Spleen (tissue), 11 donors: ENCODE results near the gene ACADL. TPM values are rescaled to one million over a fixed set of nuclear protein-coding genes. Genes with fewer than 3 reads are reported as not detected.

ENCODE experiments used
- DNase-seq: peaks from one replicate; pipeline ENCODE4 v3.0.0-alpha.2; 2020
- H3K27ac ChIP-seq, 8 donors: fragments of 200-600 bp; sonication (generic) in 7 of 8; 1 replicate in 4 of 8; 2 replicates in 4 of 8; pipeline versions ENCODE4 v1.5.0 to v1.8.0; 2016 to 2021; ENCODE audit warnings: inconsistent platforms in 4 of 8, mild to moderate bottlenecking in 4 of 8, moderate library complexity in 1 of 8
- H3K27me3 ChIP-seq, 7 donors: fragments of 200-600 bp; sonication (generic) in 6 of 7; replicated peaks in 1 of 7; 1 replicate in 4 of 7; 2 replicates in 3 of 7; pipeline versions ENCODE4 v1.5.0 to v1.8.0; 2016 to 2021; ENCODE audit warnings: inconsistent platforms in 3 of 7, mild to moderate bottlenecking in 1 of 7
- H3K36me3 ChIP-seq, 6 donors: fragments of 200-600 bp; sonication (generic) in 5 of 6; 1 replicate in 4 of 6; 2 replicates in 2 of 6; pipeline versions ENCODE4 v1.5.0 to v1.8.0; 2016 to 2021; ENCODE audit warnings: inconsistent platforms in 2 of 6
- H3K4me1 ChIP-seq, 6 donors: fragments of 200-600 bp; sonication (generic) in 5 of 6; 1 replicate in 3 of 6; 2 replicates in 3 of 6; pipeline versions ENCODE4 v1.5.0 to v1.8.0; 2016 to 2021; ENCODE audit warnings: inconsistent platforms in 3 of 6
- H3K4me3 ChIP-seq, 8 donors: fragments of 200-600 bp; sonication (generic) in 7 of 8; 1 replicate in 4 of 8; 2 replicates in 4 of 8; pipeline versions ENCODE4 v1.5.0 to v1.8.0; 2016 to 2021; ENCODE audit warnings: inconsistent platforms in 4 of 8, mild to moderate bottlenecking in 4 of 8, moderate library complexity in 2 of 8
- H3K9me3 ChIP-seq, 8 donors: fragments of 200-600 bp; sonication (generic) in 7 of 8; 1 replicate in 4 of 8; 2 replicates in 4 of 8; pipeline versions ENCODE4 v1.5.0 to v1.8.0; 2016 to 2021; ENCODE audit warnings: inconsistent platforms in 4 of 8
- POLR2A ChIP-seq, 3 donors: fragments of 450-650 bp; IDR thresholded peaks; one replicate each; pipeline ENCODE4 v1.5.1; 2017; ENCODE audit warnings: antibody characterized with exemption in 3 of 3, mild to moderate bottlenecking in 1 of 3
- POLR2AphosphoS5 ChIP-seq, 3 donors: sonication (generic); formaldehyde crosslinking; IDR thresholded peaks; one replicate each; pipeline ENCODE4 v1.5.1; 2017; ENCODE audit warnings: antibody characterized with exemption in 3 of 3
- intact Hi-C: fragments of 100-400 bp; cut with DNase I; formaldehyde crosslinking; loops from one replicate; pipeline ENCODE4 v1.15.0; 2023; ENCODE audit warnings: low total_unique reads
- polyA plus RNA-seq, 3 donors: library from polyadenylated mRNA; stranded (reverse); fragments of 200-250 nt; gene quantifications; one replicate each; pipeline ENCODE4 v1.2.1, GENCODE V29; 2013
- small RNA-seq, 4 donors: library from RNA; depleted of rRNA; stranded (forward); fragments of <200 nt; gene quantifications; one replicate each; pipeline ENCODE3, GENCODE V24; 2016
- total RNA-seq, 7 donors: library from RNA; depleted of rRNA in 3 of 7; stranded (reverse); fragments of >200 nt in 3 of 7; fragmentation: NEBNext Ultra II Directional in 4 of 7; extraction: Animal tissue kit (Norgen Biotek cat#: 25700) in 4 of 7; gene quantifications; one replicate each; pipeline versions ENCODE4 v1.1.0 to v1.2.1, GENCODE V29; 2016 to 2021
- TF ChIP-seq, protein P1 (sequence below), 11 experiments: fragments of 200-600 bp in 7 of 11; fragments of 450-650 bp in 4 of 11; sonication (generic) in 4 of 11; IDR thresholded peaks in 8 of 11; conservative IDR thresholded peaks in 3 of 11; 1 replicate in 7 of 11; 2 replicates in 4 of 11; pipeline versions ENCODE4 v1.4.0 to v1.8.0; 2016 to 2021; ENCODE audit warnings: antibody characterized with exemption in 11 of 11, inconsistent platforms in 4 of 11, mild to moderate bottlenecking in 1 of 11
- donor health status: healthy with polysubstance abuse.
- donor health status: DM: no; HTN: no; CAD: no; lungs with moderate emphysema.
- donor health status: DM: no; HTN: no; CAD: no.
- donor health status: Bipolar disorder and iron deficiency.
- donor health status: healthy.
- donor health status: DM: no; HTN: no; CAD: no.
- donor health status: DM: yes; HTN: yes; CAD: no.

ACADL gene
- total and polyA plus RNA-seq, 10 donors, result 0.07 to 0.32 TPM; not detected in 8

DNA sequence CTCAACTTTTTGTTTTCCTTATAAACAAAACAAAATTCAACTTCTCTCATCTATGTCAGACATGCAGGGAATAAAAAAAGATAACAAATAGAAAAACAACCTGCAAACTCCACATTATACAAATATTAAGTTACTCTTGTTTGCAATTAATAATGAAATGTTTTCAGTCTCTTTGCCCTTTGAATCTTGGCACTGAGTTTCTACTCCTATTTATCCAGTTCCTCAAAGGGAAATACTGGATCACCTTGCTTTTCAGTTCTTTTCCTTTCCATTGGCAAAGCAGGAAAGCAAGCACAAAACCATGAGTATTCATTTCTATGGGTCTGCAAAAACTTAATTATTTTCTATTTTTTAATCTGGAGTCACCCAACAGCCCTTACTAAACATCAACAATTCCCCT lies 77.6 kb downstream of the ACADL start:
- Histone ChIP-seq H3K27me3 (no peaks in the 10 kb centered on the region), H3K4me3 (no peak overlapping the region), H3K36me3 (peaks cover 0 to 63% (median 6%) of the 10 kb centered on the region in 6 donors), H3K4me1 (no peaks in the 10 kb centered on the region), H3K27ac (no peak overlapping the region), H3K9me3 (no peaks in the 10 kb centered on the region)
- intact Hi-C loops, result no loop called here
- DNase-seq, result no peak
- TF ChIP-seq POLR2A (IDR thresholded peaks at IDR 0.05), result no peak
- TF ChIP-seq, protein P1, sequence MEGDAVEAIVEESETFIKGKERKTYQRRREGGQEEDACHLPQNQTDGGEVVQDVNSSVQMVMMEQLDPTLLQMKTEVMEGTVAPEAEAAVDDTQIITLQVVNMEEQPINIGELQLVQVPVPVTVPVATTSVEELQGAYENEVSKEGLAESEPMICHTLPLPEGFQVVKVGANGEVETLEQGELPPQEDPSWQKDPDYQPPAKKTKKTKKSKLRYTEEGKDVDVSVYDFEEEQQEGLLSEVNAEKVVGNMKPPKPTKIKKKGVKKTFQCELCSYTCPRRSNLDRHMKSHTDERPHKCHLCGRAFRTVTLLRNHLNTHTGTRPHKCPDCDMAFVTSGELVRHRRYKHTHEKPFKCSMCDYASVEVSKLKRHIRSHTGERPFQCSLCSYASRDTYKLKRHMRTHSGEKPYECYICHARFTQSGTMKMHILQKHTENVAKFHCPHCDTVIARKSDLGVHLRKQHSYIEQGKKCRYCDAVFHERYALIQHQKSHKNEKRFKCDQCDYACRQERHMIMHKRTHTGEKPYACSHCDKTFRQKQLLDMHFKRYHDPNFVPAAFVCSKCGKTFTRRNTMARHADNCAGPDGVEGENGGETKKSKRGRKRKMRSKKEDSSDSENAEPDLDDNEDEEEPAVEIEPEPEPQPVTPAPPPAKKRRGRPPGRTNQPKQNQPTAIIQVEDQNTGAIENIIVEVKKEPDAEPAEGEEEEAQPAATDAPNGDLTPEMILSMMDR (IDR thresholded peaks at IDR 0.05 in 8 of 11, conservative IDR thresholded peaks at IDR 0.05 in 3 of 11), result no peak
- no peak for TF ChIP-seq POLR2AphosphoS5 (IDR thresholded peaks at IDR 0.05)

Small RNA genes within 50 kb of the gene (small RNA-seq; reads per million reads assigned to genes)
- gene RF00019, result 0 reads per million in 4 donors

Other genes starting within 250 kb of the ACADL start
- gene RPE, start 222.8 kb downstream of the ACADL start, total RNA-seq, result 10 to 100 TPM; 40.0 to 61.0 (median 49.9) TPM
- gene RPE, start 222.8 kb downstream of the ACADL start, polyA plus RNA-seq, result 10 to 100 TPM in 2 of 3 donors, 1 to 10 TPM in 1; 8.0 to 16.2 (median 14.0) TPM
- gene KANSL1L, start 54.0 kb downstream of the ACADL start, total RNA-seq, result 10 to 100 TPM; 13.5 to 30.5 (median 17.9) TPM
- 1 to 10 TPM; 1.2 to 2.7 (median 2.0) TPM for gene KANSL1L, start 54.0 kb downstream of the ACADL start, polyA plus RNA-seq
- gene MYL1, start 89.7 kb upstream of the ACADL start, total RNA-seq, result not detected
- under 1 TPM in 2 of 3 donors, not detected in 1; 0.06 to 0.78 TPM for gene MYL1, start 89.7 kb upstream of the ACADL start, polyA plus RNA-seq